GM12875 (cell line): ENCODE data around the gene FGD4.
"Not testable (repeated sequence)": the region's sequence is repeated elsewhere in the genome, so short reads cannot be mapped to it uniquely, and the experiment has no call there.

Source experiments
- H3K4me3 ChIP-seq: one replicate; pipeline ENCODE4 v1.5.1; 2011; ENCODE audit warnings: low read depth, low read length, control low read depth
- CTCF ChIP-seq: IDR thresholded peaks from 2 replicates; pipeline ENCODE4 v1.5.1; 2011; ENCODE audit warnings: low read depth, mild to moderate bottlenecking, control low read depth, inconsistent platforms, low read length, moderate library complexity, borderline replicate concordance; ENCODE audit not compliant: insufficient read depth

Gene FGD4

GRCh38 chr12:32507942-32508320, 108.6 kb downstream of the FGD4 start:
- no peak for TF ChIP-seq CTCF
- H3K4me3 ChIP-seq: no peak overlapping the region

DNA sequence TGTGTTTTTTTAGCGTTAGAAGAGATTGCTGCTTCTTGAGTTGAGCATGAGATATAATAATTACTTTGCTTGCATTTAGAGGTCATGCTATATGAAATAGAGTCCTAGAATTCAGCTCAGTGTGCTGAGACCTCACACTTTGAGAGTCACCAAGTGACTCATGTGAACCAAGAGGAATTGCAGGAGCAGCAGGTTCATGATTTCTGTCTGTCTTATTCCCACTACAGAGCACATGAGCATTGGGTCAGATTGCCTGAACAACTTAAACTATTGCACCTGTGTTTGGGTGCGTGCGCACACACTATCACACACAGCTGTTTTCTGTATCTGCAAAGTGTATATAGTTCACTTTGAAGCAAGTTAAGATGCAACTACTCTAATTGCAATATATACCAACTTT, 109.3 kb downstream of the FGD4 start:
- TF ChIP-seq CTCF: no peak
- H3K4me3 ChIP-seq: no peak overlapping the region

- TF ChIP-seq CTCF: no peak
- H3K4me3 ChIP-seq: no peak overlapping the region
Observed at GRCh38 chr12:32509328-32510091, 110.2 kb downstream of the FGD4 start.

- H3K4me3 ChIP-seq: not testable (repeated sequence)
Observed at GRCh38 chr12:32511976-32512375, 112.6 kb downstream of the FGD4 start.

DNA sequence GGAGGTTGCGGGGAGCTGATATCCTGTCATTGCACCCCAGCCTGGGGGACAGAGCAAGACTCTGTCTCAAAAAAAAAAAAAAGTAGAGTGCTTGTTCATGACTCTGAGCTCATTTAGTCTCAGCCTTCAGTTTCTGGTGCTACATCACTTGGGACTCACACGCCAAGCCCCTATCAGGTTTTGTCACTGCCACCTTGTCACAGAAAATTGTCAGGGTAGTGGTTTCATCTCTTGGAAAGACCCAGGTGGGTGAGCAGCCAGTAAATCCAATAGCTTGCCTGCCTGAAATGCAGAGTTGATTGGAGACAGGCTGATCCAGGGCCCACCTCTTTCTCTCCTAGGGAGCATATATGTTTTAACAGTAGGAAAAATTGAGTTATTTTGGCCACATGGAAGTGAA, 113.0 kb downstream of the FGD4 start:
- TF ChIP-seq CTCF: no peak
- no peak overlapping the region for H3K4me3 ChIP-seq

- no peak overlapping the region for H3K4me3 ChIP-seq
- no peak for TF ChIP-seq CTCF
Observed at GRCh38 chr12:32512910-32513309, 113.6 kb downstream of the FGD4 start.

- no peak for TF ChIP-seq CTCF
- no peak overlapping the region for H3K4me3 ChIP-seq
Observed at GRCh38 chr12:32515137-32515873, 115.9 kb downstream of the FGD4 start.
